Effector memory CD8-positive, alpha-beta T cell (primary cell): ENCODE data around the gene SLC9A3.

Source experiments
- ATAC-seq: fragments of 150-1000 bp; cut with Tn5 transposase; replicated peaks from 2 replicates; pipeline ENCODE4 v1.10.0; 2021; ENCODE audit warnings: mild to moderate bottlenecking, moderate library complexity
- DNase-seq, 3 experiments: peaks; one replicate each; pipeline ENCODE4 v3.0.0; 2021
- H3K27ac Mint-ChIP-seq, 2 donors: one replicate each; pipeline ENCODE4 v1.8.0; 2022; ENCODE audit warnings: mild to moderate bottlenecking in 2 of 2, mixed read lengths in 2 of 2, moderate library complexity in 2 of 2
- H3K27me3 Mint-ChIP-seq, 2 donors: one replicate each; pipeline ENCODE4 v1.8.0; 2022; ENCODE audit warnings: mixed read lengths in 2 of 2
- H3K36me3 Mint-ChIP-seq: one replicate; pipeline ENCODE4 v1.8.0; 2022; ENCODE audit warnings: mild to moderate bottlenecking, moderate library complexity, mixed read lengths; ENCODE audit not compliant: insufficient read depth
- H3K4me1 Mint-ChIP-seq, 2 donors: one replicate each; pipeline ENCODE4 v1.8.0; 2022; ENCODE audit warnings: low read depth in 2 of 2, mixed read lengths in 2 of 2
- H3K4me3 Mint-ChIP-seq, 2 donors: one replicate each; pipeline ENCODE4 v1.8.0; 2022; ENCODE audit warnings: mild to moderate bottlenecking in 2 of 2, mixed read lengths in 2 of 2, moderate library complexity in 2 of 2
- H3K9me3 Mint-ChIP-seq, 2 donors: one replicate each; pipeline ENCODE4 v1.8.0; 2022; ENCODE audit warnings: mixed read lengths in 2 of 2

SLC9A3 gene

GRCh38 chr5:547086-547924 lies 23.1 kb upstream of the SLC9A3 start:
- H3K9me3 Mint-ChIP-seq = no peaks in the 10 kb centered on the region

GRCh38 chr5:546376-546908 lies 22.2 kb upstream of the SLC9A3 start:
- Mint-ChIP-seq H3K4me3 (no peak overlapping the region), H3K27ac (no peak overlapping the region), H3K36me3 (no peaks in the 10 kb centered on the region), H3K9me3 (no peaks in the 10 kb centered on the region), H3K27me3 (peaks cover 30 to 48% of the 10 kb centered on the region in 2 donors), H3K4me1 (peaks cover 5 to 22% of the 10 kb centered on the region in 2 donors)
- ATAC-seq (no peak), DNase-seq (no peak)

More at GRCh38 chr5:547086-547924, 23.1 kb upstream of the SLC9A3 start:
- no peak for DNase-seq
- no peak overlapping the region for H3K4me3 Mint-ChIP-seq
- no peak for ATAC-seq
- no peak overlapping the region for H3K27ac Mint-ChIP-seq
- H3K27me3 Mint-ChIP-seq = peaks cover 30 to 48% of the 10 kb centered on the region in 2 donors
- no peaks in the 10 kb centered on the region for H3K36me3 Mint-ChIP-seq
- H3K4me1 Mint-ChIP-seq = peaks cover 5 to 22% of the 10 kb centered on the region in 2 donors

GRCh38 chr5:545641-546375 lies 21.6 kb upstream of the SLC9A3 start:
- H3K27ac Mint-ChIP-seq = no peak overlapping the region
- H3K9me3 Mint-ChIP-seq = no peaks in the 10 kb centered on the region
- H3K4me1 Mint-ChIP-seq = peaks cover 5 to 22% of the 10 kb centered on the region in 2 donors
- DNase-seq (no peak), ATAC-seq (no peak)
- H3K27me3 Mint-ChIP-seq = peaks cover 25 to 47% of the 10 kb centered on the region in 2 donors
- no peaks in the 10 kb centered on the region for H3K36me3 Mint-ChIP-seq
- no peak overlapping the region for H3K4me3 Mint-ChIP-seq

GRCh38 chr5:544675-545355 lies 20.6 kb upstream of the SLC9A3 start:
- ATAC-seq = no peak

GRCh38 chr5:543755-544674 lies 19.8 kb upstream of the SLC9A3 start:
- DNase-seq (peak; percentile 20 to 35 (median 24)), ATAC-seq (peak; percentile 81)
- no peaks in the 10 kb centered on the region for H3K9me3 Mint-ChIP-seq
- peak overlapping the region; percentile 72 to 77 for H3K4me3 Mint-ChIP-seq
- H3K27ac Mint-ChIP-seq = peak overlapping the region; percentile 90
- H3K4me1 Mint-ChIP-seq = peaks cover 5 to 22% of the 10 kb centered on the region in 2 donors
- H3K36me3 Mint-ChIP-seq = no peaks in the 10 kb centered on the region
- peaks cover 12 to 38% of the 10 kb centered on the region in 2 donors for H3K27me3 Mint-ChIP-seq

More at GRCh38 chr5:544675-545355, 20.6 kb upstream of the SLC9A3 start:
- H3K27me3 Mint-ChIP-seq = peaks cover 17 to 46% of the 10 kb centered on the region in 2 donors
- H3K9me3 Mint-ChIP-seq = no peaks in the 10 kb centered on the region
- DNase-seq = no peak
- H3K4me3 Mint-ChIP-seq = peak overlapping the region; percentile 38 to 77
- peak overlapping the region; percentile 90 for H3K27ac Mint-ChIP-seq
- H3K4me1 Mint-ChIP-seq = peaks cover 5 to 22% of the 10 kb centered on the region in 2 donors
- H3K36me3 Mint-ChIP-seq = no peaks in the 10 kb centered on the region

GRCh38 chr5:543351-543750 lies 19.1 kb upstream of the SLC9A3 start:
- Mint-ChIP-seq H3K4me3 (peak overlapping the region; percentile 72 to 77), H3K36me3 (no peaks in the 10 kb centered on the region), H3K27me3 (peaks cover 9 to 31% of the 10 kb centered on the region in 2 donors), H3K27ac (peak overlapping the region; percentile 90), H3K9me3 (no peaks in the 10 kb centered on the region), H3K4me1 (peaks cover 5 to 22% of the 10 kb centered on the region in 2 donors)
- no peak for DNase-seq
- ATAC-seq = no peak

- Mint-ChIP-seq H3K4me1 (peaks cover 5 to 16% of the 10 kb centered on the region in 2 donors), H3K27ac (peak overlapping the region; percentile 90), H3K27me3 (peaks cover 2 to 26% of the 10 kb centered on the region in 2 donors), H3K36me3 (peaks cover 2% of the 10 kb centered on the region), H3K4me3 (peak overlapping the region; percentile 72 to 77), H3K9me3 (no peaks in the 10 kb centered on the region)
- ATAC-seq (no peak), DNase-seq (no peak)
Measured at GRCh38 chr5:542319-543311, 18.4 kb upstream of the SLC9A3 start.

- Mint-ChIP-seq H3K4me1 (peaks cover 5 to 16% of the 10 kb centered on the region in 2 donors), H3K27ac (no peak overlapping the region), H3K27me3 (peaks cover 0 to 32% of the 10 kb centered on the region in 2 donors), H3K4me3 (no peak overlapping the region), H3K36me3 (peaks cover 2% of the 10 kb centered on the region), H3K9me3 (no peaks in the 10 kb centered on the region)
- DNase-seq = no peak
- ATAC-seq = no peak
Measured at GRCh38 chr5:541539-542318, 17.5 kb upstream of the SLC9A3 start.

- H3K9me3 Mint-ChIP-seq = no peaks in the 10 kb centered on the region
- H3K36me3 Mint-ChIP-seq = peaks cover 2% of the 10 kb centered on the region
- H3K27ac Mint-ChIP-seq = no peak overlapping the region
- peaks cover 5 to 16% of the 10 kb centered on the region in 2 donors for H3K4me1 Mint-ChIP-seq
- DNase-seq (no peak), ATAC-seq (no peak)
- peaks cover 7 to 38% of the 10 kb centered on the region in 2 donors for H3K27me3 Mint-ChIP-seq
- H3K4me3 Mint-ChIP-seq = no peak overlapping the region
Measured at GRCh38 chr5:540906-541538, 16.8 kb upstream of the SLC9A3 start.

- H3K9me3 Mint-ChIP-seq = no peaks in the 10 kb centered on the region
- H3K27ac Mint-ChIP-seq = peak overlapping the region in 1 of 2 donors; percentile 3
- DNase-seq (no peak), ATAC-seq (no peak)
- peaks cover 7 to 34% of the 10 kb centered on the region in 2 donors for H3K27me3 Mint-ChIP-seq
- peaks cover 5 to 14% of the 10 kb centered on the region in 2 donors for H3K4me1 Mint-ChIP-seq
- no peak overlapping the region for H3K4me3 Mint-ChIP-seq
- peaks cover 2% of the 10 kb centered on the region for H3K36me3 Mint-ChIP-seq
Measured at GRCh38 chr5:540071-540905, 16.0 kb upstream of the SLC9A3 start.
